IMR-90 (cell line): ENCODE results near the gene NKAIN2. TPM values are rescaled to one million over a fixed set of nuclear protein-coding genes. Genes with fewer than 3 reads are reported as not detected.
A peak's percentile ranks its signal among the peaks of the same experiment; 100 is the strongest.

Source experiments
- ATAC-seq: fragments of 200-7000 bp; cut with Tn5 transposase; 2 replicates; pipeline ENCODE4 v1.9.1; 2020; ENCODE audit warnings: low read depth, mild to moderate bottlenecking, moderate library complexity
- BruUV-seq: library from RNA; stranded (reverse); fragments of 400-500 nt; replicated peaks from 2 replicates; lab custom pipeline; 2021; lab: Mats Ljungman, UMichigan
- CTCF ChIA-PET: fragments of 300-600 bp; formaldehyde crosslinking; extraction: SDS; loops from one replicate; lab custom pipeline; 2021; ENCODE audit warnings: antibody characterized with exemption; lab: Yijun Ruan, JAX
- POLR2A ChIA-PET: fragments of 300-600 bp; sonication (Branson Sonifier 250); formaldehyde crosslinking; loops from one replicate; lab custom pipeline; 2022; ENCODE audit warnings: antibody characterized with exemption; ENCODE audit not compliant: unreplicated experiment; lab: Charles Lee
- DNase-seq: peaks from one replicate; pipeline ENCODE4 v3.0.0; 2013
- H2AFZ ChIP-seq: replicated peaks from 2 replicates; pipeline ENCODE3; 2013; ENCODE audit warnings: low read length, mild to moderate bottlenecking; ENCODE audit not compliant: poor library complexity
- H2AK5ac ChIP-seq: 2 replicates; pipeline ENCODE4 v1.6.1; 2013; ENCODE audit warnings: low read depth, low read length, inconsistent platforms
- H2AK9ac ChIP-seq: replicated peaks from 2 replicates; pipeline ENCODE3; 2013; ENCODE audit warnings: mild to moderate bottlenecking, low read depth, low read length, moderate library complexity; ENCODE audit not compliant: poor library complexity
- H2BK120ac ChIP-seq: 2 replicates; pipeline ENCODE4 v1.6.1; 2013; ENCODE audit warnings: low read depth, low read length, inconsistent platforms
- H2BK15ac ChIP-seq: 3 replicates; pipeline ENCODE4 v1.6.1; 2013; ENCODE audit warnings: low read depth, low read length, inconsistent platforms
- H2BK20ac ChIP-seq: 2 replicates; pipeline ENCODE4 v1.6.1; 2013; ENCODE audit warnings: low read depth, mild to moderate bottlenecking, inconsistent platforms, low read length, moderate library complexity
- H2BK5ac ChIP-seq: 2 replicates; pipeline ENCODE4 v1.6.1; 2013; ENCODE audit warnings: mild to moderate bottlenecking, low read depth, low read length, inconsistent platforms; ENCODE audit not compliant: poor library complexity, severe bottlenecking
- H3K14ac ChIP-seq: replicated peaks from 2 replicates; pipeline ENCODE4 v1.6.1; 2013; ENCODE audit warnings: low read depth, low read length, inconsistent platforms
- H3K18ac ChIP-seq: 2 replicates; pipeline ENCODE4 v1.6.1; 2013; ENCODE audit warnings: low read depth, low read length, control low read depth
- H3K23ac ChIP-seq: 2 replicates; pipeline ENCODE4 v1.6.1; 2013; ENCODE audit warnings: low read depth, low read length, inconsistent platforms
- H3K27ac ChIP-seq: 2 replicates; pipeline ENCODE4 v1.5.1; 2013; ENCODE audit warnings: mild to moderate bottlenecking, control low read depth, low read length; ENCODE audit not compliant: insufficient read depth
- H3K27me3 ChIP-seq: 2 replicates; pipeline ENCODE4 v1.6.1; 2013; ENCODE audit warnings: low read length; ENCODE audit not compliant: control insufficient read depth, insufficient read depth
- H3K36me3 ChIP-seq: 2 replicates; pipeline ENCODE4 v1.6.1; 2013; ENCODE audit warnings: low read length, mixed read lengths; ENCODE audit not compliant: control insufficient read depth, insufficient read depth
- H3K4ac ChIP-seq: 2 replicates; pipeline ENCODE4 v1.6.1; 2013; ENCODE audit warnings: low read depth, low read length, inconsistent platforms
- H3K4me1 ChIP-seq: 2 replicates; pipeline ENCODE4 v1.6.1; 2013; ENCODE audit warnings: low read length, mixed read lengths; ENCODE audit not compliant: control insufficient read depth, insufficient read depth
- H3K4me2 ChIP-seq: 2 replicates; pipeline ENCODE4 v1.6.1; 2013; ENCODE audit warnings: low read depth, mild to moderate bottlenecking, control low read depth, low read length, moderate library complexity
- H3K4me3 ChIP-seq: 2 replicates; pipeline ENCODE4 v1.5.1; 2013; ENCODE audit warnings: low read depth, mild to moderate bottlenecking, control low read depth, low read length, moderate library complexity; ENCODE audit not compliant: insufficient read depth
- H3K56ac ChIP-seq: 2 replicates; pipeline ENCODE4 v1.6.1; 2013; ENCODE audit warnings: low read length, inconsistent platforms; ENCODE audit not compliant: insufficient read depth; ENCODE audit errors: extremely low read depth
- H3K79me1 ChIP-seq, 2 experiments: 2 replicates each; pipeline ENCODE4 v1.6.1; 2013; ENCODE audit warnings: low read length in 2 of 2, inconsistent platforms in 1 of 2, low read depth in 1 of 2
- H3K9ac ChIP-seq: 2 replicates; pipeline ENCODE4 v1.6.1; 2013; ENCODE audit warnings: low read depth, low read length, control low read depth
- H3K9me1 ChIP-seq: 2 replicates; pipeline ENCODE4 v1.6.1; 2013; ENCODE audit warnings: low read length, inconsistent platforms; ENCODE audit not compliant: insufficient read depth
- H3K9me3 ChIP-seq: 2 replicates; pipeline ENCODE4 v1.6.1; 2013; ENCODE audit warnings: low read length; ENCODE audit not compliant: control insufficient read depth, insufficient read depth
- H4K20me1 ChIP-seq: 2 replicates; pipeline ENCODE4 v1.6.1; 2013; ENCODE audit warnings: low read length, inconsistent platforms; ENCODE audit not compliant: insufficient read depth
- H4K5ac ChIP-seq: 2 replicates; pipeline ENCODE4 v1.6.1; 2013; ENCODE audit warnings: mild to moderate bottlenecking, low read depth, low read length, control low read depth
- H4K8ac ChIP-seq, 2 experiments: 2 replicates each; pipeline ENCODE4 v1.6.1; 2013; ENCODE audit warnings: low read depth in 2 of 2, low read length in 2 of 2, control low read depth in 1 of 2, inconsistent platforms in 1 of 2
- H4K91ac ChIP-seq: 2 replicates; pipeline ENCODE4 v1.6.1; 2013; ENCODE audit warnings: low read depth, low read length, inconsistent platforms; ENCODE audit not compliant: insufficient read depth
- CEBPB ChIP-seq: IDR thresholded peaks from 2 replicates; pipeline ENCODE4 v1.6.1; 2012; ENCODE audit warnings: low read depth, low read length, improper control_type of control experiment
- MAFK ChIP-seq: IDR thresholded peaks from 2 replicates; pipeline ENCODE4 v1.6.1; 2012; ENCODE audit warnings: low read depth, low read length, improper control_type of control experiment
- WGBS, 2 experiments: methylation state at CpG; one replicate each; pipeline versions ENCODE4 v1.1.5 to v1.1.7; 2013; ENCODE audit warnings: missing lambda C conversion rate in 2 of 2; ENCODE audit not compliant: insufficient read length in 1 of 2; ENCODE audit errors: extremely low coverage in 2 of 2; 5-methylcytosine and 5-hydroxymethylcytosine counted together
- dilution Hi-C: fragments of 300-500 bp; cut with HindIII; formaldehyde crosslinking; loops from one replicate; pipeline ENCODE4 v1.14.3; 2018; ENCODE audit warnings: low sequenced_read_pairs; ENCODE audit not compliant: unreplicated experiment
- in situ Hi-C: fragments of 300-500 bp; cut with MboI; formaldehyde crosslinking; loops from 3 replicates; pipeline ENCODE4 v1.14.3; 2019; ENCODE audit warnings: low sequenced_read_pairs, inconsistent platforms, mixed read lengths
- intact Hi-C: fragments of 100-400 bp; cut with micrococcal nuclease; formaldehyde crosslinking; loops from 2 replicates; pipeline ENCODE4 v1.10.0; 2022
- polyA plus RNA-seq, 3 experiments: library from polyadenylated mRNA; depleted of rRNA; stranded (reverse); fragments of >200 nt; gene quantifications; 2 replicates each; pipeline ENCODE4 v1.2.3, GENCODE V29; 2012; ENCODE audit warnings: low replicate concordance in 1 of 3
- total RNA-seq: library from RNA; depleted of rRNA; stranded (reverse); fragments of >200 nt; gene quantifications from 2 replicates; pipeline ENCODE4 v1.2.3, GENCODE V29; 2012

The NKAIN2 gene
- total and polyA plus RNA-seq, 2 of the 4 experiments (the other 2 are of a cell fraction), result not detected

DNA sequence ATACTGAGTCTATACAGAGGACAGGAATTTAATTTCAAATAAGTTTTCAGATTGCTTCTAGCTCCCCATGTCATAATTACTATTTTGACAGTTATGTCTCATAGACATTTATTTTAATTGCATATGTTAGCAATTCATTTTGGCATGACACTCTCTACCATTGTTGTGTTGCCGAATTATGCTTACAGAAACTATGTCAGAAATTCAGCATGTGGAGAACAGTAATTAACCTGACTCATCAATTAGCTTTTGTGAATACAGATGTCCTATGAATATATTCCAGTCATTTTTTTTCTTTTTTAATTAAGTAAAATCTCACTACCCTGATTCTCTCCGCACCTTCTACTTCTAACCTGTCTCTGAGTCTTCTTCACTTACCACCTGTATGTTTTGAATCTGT is 105.1 kb downstream of the NKAIN2 start:
- no peak overlapping the region for H2BK120ac ChIP-seq

More for the DNA sequence above, 105.1 kb downstream of the NKAIN2 start:
- WGBS, 2 experiments, result no CpG with 5 or more reads among the region's 2 CpGs
- Histone ChIP-seq H3K18ac (no peak overlapping the region), H3K4me2 (no peak overlapping the region), H4K20me1 (no peaks in the 10 kb centered on the region), H3K56ac (no peak overlapping the region), H2AK9ac (no peak overlapping the region), H2BK5ac (no peak overlapping the region), H3K4ac (no peak overlapping the region), H3K27ac (no peak overlapping the region), H2AFZ (no peak overlapping the region), H3K9me1 (no peaks in the 10 kb centered on the region), H2AK5ac (no peak overlapping the region), H3K4me3 (no peak overlapping the region), H2BK15ac (no peak overlapping the region), H3K23ac (no peak overlapping the region), H3K9me3 (no peaks in the 10 kb centered on the region), H4K5ac (no peak overlapping the region), H2BK20ac (no peak overlapping the region), H4K8ac (no peak overlapping the region), H3K4me1 (no peaks in the 10 kb centered on the region), H3K27me3 (no peaks in the 10 kb centered on the region), H3K14ac (no peak overlapping the region), H4K91ac (no peak overlapping the region), H3K36me3 (no peaks in the 10 kb centered on the region), H3K79me1 (no peaks in the 10 kb centered on the region), H3K9ac (no peak overlapping the region)
- no peak for ATAC-seq
- intact Hi-C loops (no loop called here), in situ Hi-C loops (no loop called here), dilution Hi-C loops (no loop called here)
- TF ChIP-seq CEBPB, result no peak
- TF ChIP-seq MAFK, result peak; percentile 61
- no TSS peak for BruUV-seq
- POLR2A ChIA-PET, result no interaction called here
- DNase-seq, result no peak
- CTCF ChIA-PET, result no interaction called here
